ENCODE data around the gene CUTA. TPM values are rescaled to one million over a fixed set of nuclear protein-coding genes. Genes with fewer than 3 reads are reported as not detected.

CUTA gene
- total RNA-seq, 1 experiment from 2014 or later: 257 TPM

- WGBS (ENCODE audit: extremely low coverage, insufficient read length, low lambda C conversion rate): no CpG with 5 or more reads among the region's 5 CpGs
- Histone ChIP-seq H3K4ac (ENCODE audit: low read depth, low read length) (no peak overlapping the region), H3K18ac (ENCODE audit: insufficient read length, low read depth, low read length) (no peak overlapping the region), H2BK20ac (ENCODE audit: low read depth, low read length, poor library complexity, severe bottlenecking) (no peak overlapping the region), H2BK12ac (ENCODE audit: insufficient read length, low read depth, low read length) (no peak overlapping the region), H4K8ac (replicated peaks; ENCODE audit: insufficient read length, low read depth, low read length) (no peak overlapping the region), H3K27me3 (ENCODE audit: insufficient read depth, low read length) (no peaks in the 10 kb centered on the region), H4K5ac (ENCODE audit: insufficient read length, low read depth, low read length) (no peak overlapping the region), H3K56ac (ENCODE audit: insufficient read length, low read depth, low read length) (no peak overlapping the region), H4K20me1 (ENCODE audit: control insufficient read depth, insufficient read depth, insufficient read length) (no peaks in the 10 kb centered on the region), H3K23me2 (ENCODE audit: insufficient read length, low read depth, low read length, poor library complexity, severe bottlenecking) (peaks cover 10% of the 10 kb centered on the region), H3K4me2 (ENCODE audit: insufficient read depth, insufficient read length, low read length) (peak overlapping the region; percentile 88), H2BK5ac (ENCODE audit: insufficient read length, low read length) (no peak overlapping the region), H4K91ac (ENCODE audit: insufficient read length, low read depth, low read length) (no peak overlapping the region), H3K14ac (ENCODE audit: insufficient read depth, low read length) (no peak overlapping the region), H2BK15ac (ENCODE audit: low read depth, low read length) (no peak overlapping the region), H3K9me3 (ENCODE audit: control insufficient read depth, low read depth, low read length) (no peaks in the 10 kb centered on the region), H3K4me1 (ENCODE audit: insufficient read depth, low read length) (peaks cover 2% of the 10 kb centered on the region; the same call in 1 of the 2 replicates), H3K79me1 (ENCODE audit: insufficient read depth, low read depth, low read length, poor library complexity, severe bottlenecking) (peaks cover 8% of the 10 kb centered on the region), H3K23ac (ENCODE audit: insufficient read length, low read depth, low read length) (no peak overlapping the region), H3K79me2 (ENCODE audit: insufficient read depth, low read length) (peaks cover 39% of the 10 kb centered on the region), H2BK120ac (ENCODE audit: low read depth, low read length, poor library complexity, severe bottlenecking) (no peak overlapping the region), H3K27ac (ENCODE audit: insufficient read length, low read depth, low read length) (no peak overlapping the region), H2AFZ (ENCODE audit: low read length) (no peak overlapping the region), H3K9ac (ENCODE audit: extremely low read depth, insufficient read length, low read length) (peak overlapping the region; percentile 84), H2AK5ac (ENCODE audit: insufficient read length, low read length) (no peak overlapping the region), H3T11ph (ENCODE audit: low read length) (no peak overlapping the region)
- Mint-ChIP-seq H3K36me3 (ENCODE audit: insufficient read depth in 1 of 3, low read depth in 3 of 3) (peaks cover 9 to 18% (median 15%) of the 10 kb centered on the region in 3 experiments; a peak in 6 of 7 replicates), H3K4me3 (peak overlapping the region; percentile 94), H3K9me3 (no peaks in the 10 kb centered on the region), H3K27me3 (ENCODE audit: low read depth) (no peaks in the 10 kb centered on the region), H3K4me1 (peaks cover 34 to 36% of the 10 kb centered on the region in 2 experiments), H3K27ac (peak overlapping the region in 2 of 3 experiments; percentile 26 to 92; a peak in 4 of 7 replicates)
- no peak for TF ChIP-seq CTCF (conservative IDR thresholded peaks at IDR 0.05)
- no peak for DNase-seq
Measured at GRCh38 chr6:33392595-33392948, 25.3 kb downstream of the CUTA start.

Data from H9 (cell line).